Measurements from ENCODE around the gene RNASEH2A.
"Not testable (repeated sequence)": the region's sequence is repeated elsewhere in the genome, so short reads cannot be mapped to it uniquely, and the experiment has no call there.

Gene RNASEH2A

DNA sequence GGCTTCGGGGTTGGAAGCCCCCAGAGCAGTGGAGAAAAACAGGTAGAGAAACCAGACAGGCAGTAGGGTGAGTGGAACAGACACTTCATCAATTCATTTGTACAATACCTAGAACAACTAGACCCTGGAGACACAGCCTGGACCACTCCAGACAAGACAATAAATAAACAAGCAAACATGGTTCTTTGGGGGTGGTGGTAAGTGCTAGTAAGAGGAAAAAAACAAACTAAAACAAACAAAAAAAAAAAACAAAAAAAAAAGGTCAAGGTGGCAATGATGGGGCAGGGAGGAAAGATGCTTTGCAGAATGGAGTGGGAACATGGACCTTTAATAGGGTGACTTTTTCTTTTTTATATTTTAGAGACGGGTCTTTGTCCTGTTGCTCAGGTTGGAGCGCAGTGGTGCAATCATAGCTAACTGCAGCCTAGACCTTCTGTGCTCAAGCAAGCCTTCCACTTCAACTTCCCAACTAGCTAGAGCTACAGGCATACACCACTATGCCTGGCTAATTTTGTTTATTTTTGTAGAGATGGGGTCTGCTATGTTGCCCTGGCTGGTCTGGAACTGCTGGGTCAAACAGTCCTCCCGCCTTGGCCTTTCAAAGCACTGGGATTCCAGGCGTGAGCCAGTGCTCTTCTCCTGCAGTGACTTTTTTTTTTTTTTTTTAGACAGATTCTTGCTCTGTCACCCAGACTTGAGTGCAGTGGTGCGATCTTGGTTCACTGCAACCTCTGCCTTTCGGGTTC lies 12.0 kb upstream of the RNASEH2A start:
- peak; percentile 14 for DNase-seq

DNA sequence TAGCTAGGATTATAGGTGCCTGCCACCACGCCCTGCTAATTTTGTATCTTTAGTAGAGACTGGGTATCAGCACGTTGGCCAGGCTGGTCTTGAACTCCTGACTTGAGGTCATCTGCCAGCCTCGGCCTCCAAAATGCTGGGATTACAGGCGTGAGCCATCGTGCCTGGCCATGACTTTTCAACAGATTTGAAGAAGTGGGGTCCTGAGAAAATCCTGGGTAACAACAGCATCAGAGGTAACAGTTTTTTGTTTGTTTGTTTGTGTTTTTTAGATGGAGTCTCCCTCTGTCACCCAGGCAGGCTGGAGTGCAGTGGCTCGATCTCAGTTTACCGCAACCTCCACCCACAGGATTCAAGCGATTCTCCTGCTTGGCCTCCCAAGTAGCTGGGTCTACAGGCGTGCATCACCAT lies 11.4 kb upstream of the RNASEH2A start:
- no peak for DNase-seq

DNA sequence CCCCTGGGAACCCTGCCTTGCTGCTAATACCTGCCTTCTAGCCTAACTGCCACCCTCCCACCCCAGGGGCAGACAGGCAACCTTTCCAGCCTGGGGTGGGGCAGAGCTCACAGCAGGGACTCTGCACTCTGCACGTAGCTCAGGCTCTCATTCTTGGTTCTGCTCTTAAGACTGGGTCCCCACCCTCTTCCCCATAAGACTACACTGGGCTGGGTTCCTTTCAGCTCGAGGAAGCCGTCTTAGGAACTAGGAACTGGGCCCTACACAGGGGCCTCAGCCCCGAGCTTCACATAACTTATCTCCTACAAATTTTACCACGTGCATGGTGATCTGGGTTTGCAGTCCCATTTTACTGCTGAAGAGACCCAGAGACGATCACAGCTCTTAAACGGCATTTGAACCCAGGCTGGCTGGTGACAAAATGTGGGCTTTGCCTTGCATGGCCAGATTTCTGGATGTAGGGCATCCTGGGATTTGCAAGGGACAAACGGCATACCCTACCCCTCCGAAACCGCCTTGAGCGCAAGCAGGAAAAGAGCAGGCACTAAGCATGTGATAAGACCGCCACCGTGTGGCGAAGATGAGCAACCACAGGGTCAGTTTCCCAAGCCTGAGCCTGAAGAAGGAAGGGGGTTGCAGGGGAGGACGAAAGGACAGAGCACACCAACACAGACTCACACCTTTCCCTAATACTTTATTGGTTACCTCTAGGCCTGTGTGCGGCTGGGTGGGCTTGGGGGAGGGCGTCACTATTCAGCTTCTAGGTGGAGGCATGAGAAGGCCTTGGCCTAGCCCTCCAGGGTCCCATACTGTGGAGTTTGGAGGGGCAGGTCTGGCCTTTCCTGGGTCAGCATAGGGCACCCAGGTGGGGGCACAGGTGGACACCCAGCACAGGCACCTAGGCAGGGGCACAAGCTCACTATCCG lies 10.0 kb upstream of the RNASEH2A start:
- peak; percentile 78 for DNase-seq

DNA sequence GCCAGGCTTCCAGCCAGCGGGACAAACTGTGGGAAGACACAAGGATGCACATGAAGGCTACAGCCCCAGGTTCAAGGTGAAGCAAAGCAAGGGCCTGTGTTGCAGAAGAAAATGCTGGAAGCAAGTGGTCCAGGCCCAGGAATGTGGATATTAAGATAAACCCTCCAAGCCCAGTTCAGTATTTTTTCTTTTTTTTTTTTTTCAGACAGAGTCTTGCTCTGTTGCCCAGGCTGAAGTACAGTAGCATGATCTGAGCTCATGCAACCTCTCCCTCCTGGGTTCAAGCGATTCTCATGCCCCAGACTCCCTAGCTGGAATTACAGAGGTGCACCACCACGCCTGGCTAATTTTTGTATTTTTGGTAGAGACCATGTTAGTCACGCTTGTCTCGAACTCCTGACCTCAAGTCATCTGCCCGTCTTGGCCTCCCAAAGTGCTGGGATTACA lies 9.2 kb upstream of the RNASEH2A start:
- DNase-seq: no peak

DNA sequence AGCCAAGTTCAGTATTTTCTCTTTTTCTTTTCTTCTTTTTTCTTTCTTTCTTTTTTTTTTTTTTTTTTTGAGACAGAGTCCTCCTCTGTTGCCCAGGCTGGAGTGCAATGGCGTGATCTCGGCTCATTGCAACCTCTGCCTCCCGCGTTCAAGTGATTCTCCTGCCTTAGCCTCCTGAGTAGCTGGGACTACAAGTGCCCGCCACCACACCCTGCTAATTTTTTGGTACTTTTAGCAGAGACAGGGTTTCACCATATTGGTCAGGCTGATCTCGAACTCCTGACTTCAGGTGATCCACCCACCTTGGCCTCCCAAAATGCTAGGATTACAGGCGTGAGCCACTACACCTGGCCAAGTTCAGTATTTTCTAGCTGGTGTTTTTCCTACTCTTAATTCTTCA lies 8.8 kb upstream of the RNASEH2A start:
- not testable (repeated sequence) for DNase-seq

DNA sequence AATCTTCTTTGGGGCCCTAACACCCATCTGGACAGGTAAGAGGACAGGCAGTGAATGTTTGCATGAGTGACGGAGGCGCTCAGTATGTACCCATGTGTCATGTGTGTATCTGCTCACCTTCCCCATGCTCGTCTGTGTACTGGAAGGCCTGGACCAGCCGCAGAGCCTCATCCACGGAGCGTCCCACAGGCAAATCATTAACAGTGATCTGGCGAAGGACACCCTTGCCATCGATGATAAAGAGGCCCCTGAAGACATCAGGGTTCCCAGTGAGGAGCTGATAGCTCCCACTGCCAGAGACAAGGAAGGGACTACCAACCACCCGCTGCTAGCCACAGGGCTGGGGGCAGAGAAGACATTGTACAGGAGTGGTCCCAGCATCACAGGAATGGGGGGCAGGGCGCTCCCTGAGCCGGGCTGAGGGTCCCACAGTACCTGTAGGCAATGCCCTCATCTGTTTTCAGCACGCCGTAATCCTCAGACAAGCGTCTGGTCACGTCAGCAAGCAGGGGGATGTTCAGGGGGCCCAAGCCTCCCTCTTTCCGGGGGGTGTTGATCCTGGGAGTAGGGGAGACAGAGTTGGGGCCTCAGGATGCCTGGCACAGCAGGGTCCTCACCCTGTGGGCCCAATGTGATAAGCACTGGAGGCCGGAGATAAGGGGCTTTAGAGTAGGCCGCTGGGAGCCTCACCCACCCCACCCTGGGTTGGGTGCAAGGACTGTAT lies 6.5 kb upstream of the RNASEH2A start:
- DNase-seq: no peak

DNA sequence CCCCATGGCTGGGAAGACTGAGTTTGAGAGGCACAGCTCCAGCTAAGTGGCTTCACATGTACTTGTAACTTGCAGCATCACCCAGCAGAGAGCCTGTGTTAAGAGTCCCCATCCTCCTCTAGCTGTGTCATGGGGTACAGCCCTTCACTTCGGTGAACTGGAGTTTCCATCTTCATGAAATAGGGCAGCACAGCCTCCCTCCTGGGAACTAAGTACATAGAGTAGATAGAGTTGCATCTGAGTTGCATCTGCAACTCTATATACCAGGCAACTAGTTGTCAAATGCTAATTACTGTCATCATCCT lies 6.0 kb upstream of the RNASEH2A start:
- DNase-seq: no peak

DNA sequence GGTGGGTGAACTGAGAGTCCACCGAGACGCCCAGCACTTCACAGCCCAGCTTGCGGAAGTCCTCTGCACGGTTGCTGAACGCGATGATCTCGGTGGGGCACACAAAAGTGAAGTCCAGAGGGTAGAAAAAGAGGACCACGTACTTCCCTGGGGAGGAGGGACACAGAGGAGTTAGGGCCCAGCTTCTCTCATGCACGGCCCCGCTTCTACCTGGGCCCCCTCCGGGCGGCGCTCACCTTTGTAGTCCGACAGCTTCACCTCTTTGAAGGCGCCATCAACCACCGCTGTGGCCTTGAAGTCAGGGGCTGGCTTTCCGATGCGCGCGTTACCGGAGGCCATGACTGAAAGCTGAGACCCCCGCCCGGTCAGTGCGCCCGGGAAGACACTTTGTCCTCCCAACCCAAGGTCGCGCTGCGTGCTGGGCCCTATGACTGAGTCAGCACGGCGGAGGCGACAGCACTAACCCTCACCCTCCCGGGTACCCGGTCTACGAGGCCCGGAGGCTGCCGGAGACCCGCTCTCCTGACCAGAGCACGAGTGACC lies 5.4 kb upstream of the RNASEH2A start:
- DNase-seq: no peak

DNA sequence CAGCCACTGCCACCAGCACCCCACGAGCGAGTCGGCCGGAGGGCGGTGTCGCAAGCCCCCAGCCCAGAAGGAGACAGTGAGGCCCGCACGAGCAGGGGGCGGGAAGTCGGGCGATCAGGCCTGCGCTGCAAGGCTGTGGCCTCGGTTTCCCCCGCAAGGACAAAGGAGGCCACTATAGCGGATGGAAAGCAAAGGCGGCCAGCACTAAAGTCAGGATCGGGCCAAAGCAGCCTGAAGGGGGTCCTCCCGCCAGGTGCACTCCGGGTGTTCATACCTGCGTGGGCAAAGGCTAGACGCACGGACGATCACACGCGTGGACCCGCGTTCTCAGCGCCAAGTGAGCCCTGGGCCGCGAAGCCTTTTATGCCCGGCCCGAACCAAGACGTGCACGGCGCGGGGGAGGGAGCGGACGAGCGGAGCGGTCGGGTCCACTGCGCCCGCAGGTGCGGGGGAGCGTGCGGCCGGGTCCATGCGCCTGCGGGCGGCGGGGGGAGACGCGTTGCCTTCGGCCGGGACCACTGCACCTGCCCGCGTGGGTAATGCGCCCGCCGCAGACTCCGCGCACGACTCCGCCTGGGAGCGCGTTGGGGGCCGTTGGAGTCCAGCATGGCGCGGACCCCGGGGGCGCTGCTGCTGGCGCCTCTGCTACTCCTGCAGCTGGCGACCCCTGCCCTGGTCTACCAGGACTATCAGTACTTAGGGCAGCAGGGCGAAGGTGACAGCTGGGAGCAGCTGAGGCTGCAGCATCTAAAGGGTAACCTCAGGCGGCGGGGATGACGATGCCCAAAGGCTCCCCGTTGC lies 4.7 kb upstream of the RNASEH2A start, which contains the start of the genes PRDX2 and THSD8:
Gene PRDX2, minus strand, starts transcription at position 335 of the 801 bp plus-strand sequence. CDS start 539 bp downstream, outside the sequence.
Gene THSD8, plus strand, starts transcription at position 604 of the 801 bp plus-strand sequence. Its CDS starts 3 bp downstream, at position 607.
- DNase-seq: peak; percentile 70

DNA sequence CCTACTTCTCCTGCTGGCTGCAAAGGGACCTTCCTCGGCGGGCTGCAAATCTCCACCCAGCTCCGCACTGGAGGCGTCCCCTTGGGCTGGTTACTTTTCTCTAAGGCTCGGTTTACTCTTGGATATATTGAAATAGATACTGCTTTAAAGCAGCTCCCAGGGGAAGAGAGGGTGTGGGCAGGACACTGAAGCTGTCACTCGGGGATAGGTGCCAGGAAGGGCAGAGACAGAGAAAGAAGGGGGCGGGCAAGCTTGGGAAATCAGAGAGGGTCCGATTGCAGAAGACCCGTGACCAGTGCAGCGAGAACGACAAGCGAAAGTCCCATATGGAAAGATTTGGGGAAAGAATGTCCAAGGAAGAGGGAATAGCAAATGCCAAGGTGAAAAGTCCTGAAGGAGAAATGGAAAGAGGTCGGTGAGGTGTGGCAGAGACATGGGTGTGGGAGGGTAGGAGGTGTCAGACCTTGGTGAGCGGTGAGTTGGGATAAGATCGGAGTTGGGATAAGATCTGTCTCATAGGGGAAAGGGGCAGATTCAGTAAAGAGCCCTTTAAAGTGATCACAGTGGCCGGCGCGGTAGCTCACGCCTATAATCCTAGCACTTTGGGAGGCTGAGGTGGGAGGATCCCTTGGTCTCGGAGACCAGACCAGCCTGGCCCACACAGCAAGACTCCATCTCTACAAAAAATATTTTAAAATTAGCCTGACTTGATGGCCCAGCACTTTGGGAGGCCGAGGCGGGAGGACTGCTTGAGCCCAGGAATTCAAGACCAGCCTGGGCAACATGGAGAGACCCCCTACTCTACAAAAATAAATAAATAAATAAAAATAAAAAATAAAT lies 3.9 kb upstream of the RNASEH2A start:
- DNase-seq: no peak

DNA sequence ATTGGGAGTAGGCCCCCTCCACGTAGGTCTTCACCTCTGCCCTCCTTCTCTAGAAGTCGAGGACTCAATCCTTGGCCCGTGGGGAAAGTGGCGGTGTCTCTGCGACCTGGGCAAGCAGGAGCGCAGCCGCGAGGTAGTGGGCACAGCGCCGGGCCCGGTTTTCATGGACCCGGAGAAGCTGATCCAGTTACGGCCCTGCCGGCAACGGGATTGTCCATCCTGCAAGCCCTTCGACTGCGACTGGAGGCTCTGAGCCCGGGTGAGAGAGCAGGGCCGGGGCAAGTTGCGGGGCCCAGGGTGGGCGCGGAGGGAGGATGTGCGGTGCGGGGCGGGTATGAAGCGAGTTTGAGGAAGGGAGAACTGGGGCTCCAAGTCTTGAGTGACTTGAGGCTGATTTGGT lies 2.3 kb upstream of the RNASEH2A start:
- DNase-seq: no peak

DNA sequence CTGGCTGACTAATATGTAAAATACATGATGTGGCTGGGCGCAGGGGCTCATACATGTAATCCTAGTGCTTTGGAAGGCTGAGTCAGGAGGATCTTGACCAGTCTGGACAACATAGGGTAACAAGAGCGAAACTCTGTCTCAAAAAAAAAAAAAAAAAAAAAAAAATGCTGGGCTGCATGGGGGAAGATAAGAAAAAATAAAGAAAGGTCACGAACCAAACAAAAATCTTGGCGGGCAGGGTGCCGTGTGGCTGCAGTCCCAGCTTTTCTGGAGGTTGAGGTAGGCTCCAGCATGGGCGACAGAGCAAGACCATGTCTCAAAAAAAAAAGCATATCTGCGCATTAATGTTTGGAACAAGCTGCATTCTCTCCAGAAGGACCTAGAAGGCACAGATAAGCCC lies 8.7 kb downstream of the RNASEH2A start:
- DNase-seq: no peak

DNA sequence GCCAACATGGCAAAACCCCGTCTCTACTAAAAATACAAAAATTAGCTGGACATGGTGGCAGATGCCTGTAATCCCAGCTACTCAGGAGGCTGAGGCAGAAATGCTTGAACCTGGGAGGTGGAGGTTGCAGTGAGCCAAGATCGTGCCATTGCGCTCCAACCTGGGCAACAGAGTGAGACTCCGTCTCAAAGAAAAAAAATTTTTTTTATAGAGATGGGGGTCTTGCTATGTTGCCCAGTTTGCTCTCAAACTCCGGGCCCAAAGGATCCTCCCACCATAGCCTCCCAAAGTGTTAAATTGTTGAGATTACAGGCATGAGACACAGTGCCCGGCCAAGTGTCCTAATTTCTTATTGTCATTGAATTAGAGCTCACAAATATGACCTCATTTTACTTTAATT lies 10.8 kb downstream of the RNASEH2A start:
- DNase-seq: not testable (repeated sequence)

DNA sequence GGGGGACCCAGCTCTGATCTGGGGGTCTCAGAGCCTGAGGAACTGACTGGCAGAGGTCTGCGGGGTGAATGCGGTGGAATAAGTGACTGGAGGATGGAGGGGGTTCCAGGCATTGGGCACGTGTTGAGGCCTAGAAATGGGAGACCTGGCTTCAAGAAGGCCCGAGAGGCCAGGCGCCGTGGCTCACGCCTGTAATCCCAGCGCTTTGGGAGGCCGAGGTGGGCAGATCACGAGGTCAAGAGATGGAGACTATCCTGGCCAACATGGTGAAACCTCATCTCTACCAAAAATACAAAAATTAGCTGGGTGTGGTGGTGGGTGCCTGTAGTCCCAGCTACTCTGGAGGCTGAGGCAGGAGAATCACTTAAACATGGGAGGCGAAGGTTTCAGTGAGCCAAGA lies 11.4 kb downstream of the RNASEH2A start:
- DNase-seq: not testable (repeated sequence)

DNA sequence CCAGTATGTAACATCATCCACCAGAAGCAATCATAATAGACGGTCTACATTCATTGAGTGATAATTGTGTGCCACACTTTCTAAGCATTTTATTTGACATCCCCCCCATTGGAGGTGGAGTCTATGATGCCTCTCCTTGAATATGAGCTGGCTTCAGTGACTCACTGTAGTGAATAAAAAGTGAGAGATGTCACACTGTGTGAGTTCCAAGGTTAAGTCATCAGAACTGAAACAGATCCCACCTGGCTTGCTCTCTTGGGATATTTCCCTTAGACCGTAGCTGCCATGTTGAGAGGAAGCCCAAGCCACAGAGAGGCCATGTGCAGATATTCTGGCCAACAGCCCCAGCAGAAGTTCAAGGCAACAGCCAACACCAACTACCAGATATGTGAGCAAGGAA lies 15.4 kb downstream of the RNASEH2A start:
- DNase-seq: no peak

DNA sequence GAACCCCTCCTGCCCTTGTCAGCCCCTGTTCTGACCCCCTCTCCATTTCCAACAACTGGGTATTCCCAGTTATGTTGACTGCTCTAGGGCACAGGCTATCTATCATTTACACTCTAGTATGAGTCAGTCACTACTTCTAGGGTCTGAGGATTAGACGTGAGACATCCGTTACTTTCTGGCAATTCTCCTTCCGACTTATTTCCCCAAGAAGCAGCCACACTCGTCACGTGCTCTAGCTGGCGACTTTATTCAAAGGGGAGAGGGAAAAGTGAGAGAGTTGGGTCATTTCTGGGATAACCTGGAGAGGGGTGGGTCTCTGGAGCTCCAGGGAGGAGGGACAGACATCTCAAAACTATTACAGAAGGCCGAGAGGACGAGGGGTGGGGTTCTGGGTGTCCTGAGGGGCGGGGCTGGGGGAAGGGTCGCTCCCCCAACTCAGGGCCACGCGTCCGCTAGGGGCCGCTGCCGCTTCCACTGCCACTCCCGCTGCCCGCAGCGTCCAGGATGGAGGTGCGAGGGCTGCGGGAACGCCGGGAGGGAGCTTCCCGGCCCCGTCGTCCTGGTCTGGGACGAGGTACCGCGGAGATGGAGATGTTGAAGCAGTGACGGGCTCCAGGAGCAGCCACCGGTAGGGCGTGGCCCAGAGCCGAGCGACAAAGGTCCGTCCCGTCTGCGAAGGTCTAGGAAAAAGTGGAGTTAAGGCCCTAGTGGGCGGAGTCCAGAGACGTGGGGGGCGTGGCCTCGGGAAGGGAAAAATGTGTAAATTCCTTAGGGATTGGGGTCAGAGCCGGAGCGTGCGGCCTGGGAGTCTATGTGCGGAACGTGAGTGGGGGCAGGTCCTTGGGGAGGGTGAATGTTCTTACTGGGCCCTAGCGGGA lies 19.1 kb downstream of the RNASEH2A start:
- no peak for DNase-seq

DNA sequence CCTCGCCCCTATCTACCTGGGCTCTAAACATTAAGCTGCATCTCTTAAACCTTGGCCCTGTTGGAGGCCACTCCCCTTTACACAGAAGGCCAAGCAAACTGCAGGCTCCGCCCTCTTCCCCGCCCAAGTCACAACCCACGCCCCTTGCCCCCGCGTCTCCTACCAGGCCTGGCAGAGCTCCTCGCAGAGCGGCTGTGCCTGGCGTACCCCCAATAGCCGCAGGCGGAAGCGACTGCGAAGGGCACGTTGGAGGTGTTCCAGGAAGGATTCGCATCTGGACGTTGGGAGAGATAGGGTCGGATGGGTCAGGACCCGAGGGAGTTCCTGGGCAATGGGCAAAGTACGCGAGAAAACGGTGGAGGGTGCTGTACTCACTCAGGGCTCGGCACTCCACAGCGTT lies 22.1 kb downstream of the RNASEH2A start:
- no peak for DNase-seq

DNA sequence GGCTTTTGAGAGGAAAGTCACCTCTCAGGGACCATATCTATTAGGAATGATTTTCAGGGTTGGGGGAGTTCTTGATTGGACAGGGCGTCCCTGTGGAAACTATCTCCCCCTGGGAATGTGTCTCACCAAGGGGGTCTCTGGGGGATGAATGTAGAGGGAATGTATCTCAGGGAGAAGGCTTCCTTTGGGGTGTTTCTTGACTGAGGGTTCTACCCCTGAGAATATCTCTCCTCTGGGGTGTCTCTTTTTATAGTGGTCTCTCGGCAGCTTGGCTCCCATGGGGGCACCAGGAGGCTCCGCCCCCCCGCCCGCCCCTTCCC lies 27.0 kb downstream of the RNASEH2A start:
- no peak for DNase-seq

DNA sequence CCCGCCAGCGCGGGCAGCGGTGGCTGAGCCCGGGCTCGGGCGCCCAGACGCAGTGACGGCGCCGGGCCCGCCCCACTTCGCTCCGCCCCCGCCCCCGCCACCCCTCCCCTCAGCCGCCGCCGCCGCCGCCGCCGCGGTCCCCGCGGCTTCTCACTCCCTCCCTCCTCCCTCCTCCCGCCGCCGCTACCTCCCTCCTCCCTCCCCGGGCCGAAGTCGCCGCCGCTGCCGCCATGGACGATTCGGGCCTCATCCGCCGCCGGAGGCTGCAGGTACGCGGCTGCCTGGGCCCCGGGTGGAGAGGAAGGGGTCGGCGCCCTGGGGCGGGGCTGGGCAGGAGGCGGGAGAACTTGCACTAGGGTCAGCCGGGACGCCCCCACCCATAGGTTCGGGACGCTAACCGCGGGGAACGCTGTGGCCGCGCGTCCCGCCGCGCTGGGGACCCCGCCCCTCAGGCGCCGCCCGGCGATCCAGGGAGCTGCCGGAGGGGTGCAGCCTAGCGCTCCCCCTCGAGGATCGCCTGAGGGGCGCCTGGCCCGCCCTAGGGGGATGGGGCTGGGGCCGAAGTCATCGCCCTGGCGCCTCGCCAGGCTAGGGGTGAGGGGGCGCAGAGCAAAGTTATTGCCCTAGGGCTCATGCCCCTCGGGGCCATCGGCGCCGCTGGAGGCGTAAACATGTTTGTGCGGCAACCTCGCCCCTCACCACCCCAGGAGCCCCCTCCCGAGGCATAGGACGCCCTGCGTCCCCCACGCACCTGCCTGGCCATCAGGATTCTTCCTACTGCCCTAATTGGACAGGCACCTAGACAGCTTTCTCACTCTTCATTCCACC lies 27.6 kb downstream of the RNASEH2A start:
- peak; percentile 18 for DNase-seq
